ENCODE measurements around the gene SPOP.

GRCh38 chr17:49659661-49660382 lies 18.1 kb downstream of the SPOP start:
- TF ChIP-seq CTCF (IDR thresholded peaks at IDR 0.05) (no peak), EP300 (IDR thresholded peaks at IDR 0.05) (no peak)

Data from ovary (tissue), 3 donors.